H9 (cell line): ENCODE data around the gene SLC4A11. TPM values are rescaled to one million over a fixed set of nuclear protein-coding genes. Genes with fewer than 3 reads are reported as not detected.

Source experiments
- DNase-seq: peaks from one replicate; pipeline ENCODE4 v3.0.0-alpha.2; 2017
- H2AFZ ChIP-seq: one replicate; pipeline ENCODE4 v1.6.1; 2013; ENCODE audit warnings: mild to moderate bottlenecking, low read length, control low read depth, moderate library complexity
- H2AK5ac ChIP-seq: 2 replicates; pipeline ENCODE4 v1.6.1; 2013; ENCODE audit warnings: low read length, control low read depth, mixed read lengths; ENCODE audit not compliant: insufficient read length
- H2BK120ac ChIP-seq: one replicate; pipeline ENCODE4 v1.6.1; 2013; ENCODE audit warnings: low read depth, mild to moderate bottlenecking, low read length, control low read depth, inconsistent platforms; ENCODE audit not compliant: poor library complexity, severe bottlenecking
- H2BK12ac ChIP-seq: 2 replicates; pipeline ENCODE4 v1.6.1; 2013; ENCODE audit warnings: low read length, control low read depth, mixed read lengths, low read depth; ENCODE audit not compliant: insufficient read length
- H2BK15ac ChIP-seq: 2 replicates; pipeline ENCODE4 v1.6.1; 2013; ENCODE audit warnings: low read depth, low read length, control low read depth
- H2BK20ac ChIP-seq: one replicate; pipeline ENCODE4 v1.6.1; 2013; ENCODE audit warnings: low read depth, mild to moderate bottlenecking, low read length, control low read depth, inconsistent platforms; ENCODE audit not compliant: poor library complexity, severe bottlenecking
- H2BK5ac ChIP-seq: 2 replicates; pipeline ENCODE4 v1.6.1; 2013; ENCODE audit warnings: low read length, control low read depth, mixed read lengths; ENCODE audit not compliant: insufficient read length
- H3K14ac ChIP-seq: 2 replicates; pipeline ENCODE4 v1.6.1; 2013; ENCODE audit warnings: low read length, control low read depth; ENCODE audit not compliant: insufficient read depth
- H3K18ac ChIP-seq: 2 replicates; pipeline ENCODE4 v1.6.1; 2013; ENCODE audit warnings: low read depth, mild to moderate bottlenecking, mixed read lengths, low read length, control low read depth; ENCODE audit not compliant: insufficient read length
- H3K23ac ChIP-seq: 2 replicates; pipeline ENCODE4 v1.6.1; 2013; ENCODE audit warnings: low read length, control low read depth, mixed read lengths, low read depth; ENCODE audit not compliant: insufficient read length
- H3K23me2 ChIP-seq: 2 replicates; pipeline ENCODE4 v1.6.1; 2013; ENCODE audit warnings: low read depth, mild to moderate bottlenecking, mixed read lengths, low read length, control low read depth; ENCODE audit not compliant: insufficient read length, poor library complexity, severe bottlenecking
- H3K27ac ChIP-seq: 2 replicates; pipeline ENCODE4 v1.5.1; 2013; ENCODE audit warnings: low read length, control low read depth, mixed read lengths, low read depth; ENCODE audit not compliant: insufficient read length
- H3K27me3 ChIP-seq: 2 replicates; pipeline ENCODE4 v1.6.1; 2013; ENCODE audit warnings: low read length, control low read depth, inconsistent platforms; ENCODE audit not compliant: insufficient read depth
- H3K4ac ChIP-seq: 2 replicates; pipeline ENCODE4 v1.6.1; 2013; ENCODE audit warnings: low read depth, mild to moderate bottlenecking, control low read depth, inconsistent platforms, low read length, moderate library complexity
- H3K4me1 ChIP-seq: 2 replicates; pipeline ENCODE4 v1.6.1; 2013; ENCODE audit warnings: low read length, control low read depth, inconsistent platforms; ENCODE audit not compliant: insufficient read depth
- H3K4me2 ChIP-seq: 2 replicates; pipeline ENCODE4 v1.6.1; 2013; ENCODE audit warnings: low read length, control low read depth, mixed read lengths; ENCODE audit not compliant: insufficient read length, insufficient read depth
- H3K56ac ChIP-seq: 2 replicates; pipeline ENCODE4 v1.6.1; 2013; ENCODE audit warnings: low read depth, mild to moderate bottlenecking, mixed read lengths, low read length, control low read depth; ENCODE audit not compliant: insufficient read length
- H3K79me1 ChIP-seq: 2 replicates; pipeline ENCODE4 v1.6.1; 2013; ENCODE audit warnings: low read depth, mild to moderate bottlenecking, moderate library complexity, low read length, control low read depth, inconsistent platforms; ENCODE audit not compliant: insufficient read depth, poor library complexity, severe bottlenecking
- H3K79me2 ChIP-seq: 2 replicates; pipeline ENCODE4 v1.6.1; 2013; ENCODE audit warnings: low read length, control low read depth, inconsistent platforms; ENCODE audit not compliant: insufficient read depth
- H3K9ac ChIP-seq: 2 replicates; pipeline ENCODE4 v1.6.1; 2013; ENCODE audit warnings: low read length, control low read depth, mixed read lengths; ENCODE audit not compliant: insufficient read length; ENCODE audit errors: extremely low read depth
- H3K9me3 ChIP-seq: one replicate; pipeline ENCODE4 v1.6.1; 2013; ENCODE audit warnings: low read depth, low read length, inconsistent platforms; ENCODE audit not compliant: control insufficient read depth
- H3T11ph ChIP-seq: one replicate; pipeline ENCODE4 v1.6.1; 2013; ENCODE audit warnings: mild to moderate bottlenecking, low read length, control low read depth, inconsistent platforms
- H4K20me1 ChIP-seq: one replicate; pipeline ENCODE4 v1.6.1; 2013; ENCODE audit not compliant: control insufficient read depth, insufficient read length, insufficient read depth
- H4K5ac ChIP-seq: 2 replicates; pipeline ENCODE4 v1.6.1; 2013; ENCODE audit warnings: low read depth, mild to moderate bottlenecking, mixed read lengths, low read length, control low read depth; ENCODE audit not compliant: insufficient read length
- H4K8ac ChIP-seq: replicated peaks from 2 replicates; pipeline ENCODE4 v1.6.1; 2013; ENCODE audit warnings: low read length, control low read depth, mixed read lengths, low read depth; ENCODE audit not compliant: insufficient read length
- H4K91ac ChIP-seq: 2 replicates; pipeline ENCODE4 v1.6.1; 2013; ENCODE audit warnings: low read depth, mild to moderate bottlenecking, moderate library complexity, mixed read lengths, low read length, control low read depth; ENCODE audit not compliant: insufficient read length
- H3K27ac Mint-ChIP-seq, 3 experiments: 2 replicates in 2 of 3; 3 replicates in 1 of 3; pipeline ENCODE4 v1.8.0; 2020 to 2021; ENCODE audit warnings: mixed read lengths in 3 of 3, mild to moderate bottlenecking in 1 of 3, moderate library complexity in 1 of 3
- H3K27me3 Mint-ChIP-seq: 2 replicates; pipeline ENCODE4 v1.8.0; 2021; ENCODE audit warnings: low read depth, mild to moderate bottlenecking, moderate library complexity, mixed read lengths
- H3K36me3 Mint-ChIP-seq, 3 experiments: 2 replicates in 2 of 3; 3 replicates in 1 of 3; pipeline ENCODE4 v1.8.0; 2020 to 2021; ENCODE audit warnings: low read depth in 3 of 3, mixed read lengths in 3 of 3; ENCODE audit not compliant: insufficient read depth in 1 of 3
- H3K4me1 Mint-ChIP-seq, 2 experiments: 2 replicates each; pipeline ENCODE4 v1.8.0; 2020; ENCODE audit warnings: mixed read lengths in 2 of 2
- H3K4me3 Mint-ChIP-seq, 2 experiments: 2 replicates in 1 of 2; 3 replicates in 1 of 2; pipeline ENCODE4 v1.8.0; 2020 to 2021; ENCODE audit warnings: mild to moderate bottlenecking in 2 of 2, mixed read lengths in 2 of 2, moderate library complexity in 1 of 2
- H3K9me3 Mint-ChIP-seq, 2 experiments: 2 replicates in 1 of 2; 3 replicates in 1 of 2; pipeline ENCODE4 v1.8.0; 2020; ENCODE audit warnings: mild to moderate bottlenecking in 2 of 2, mixed read lengths in 2 of 2, moderate library complexity in 1 of 2
- CTCF ChIP-seq: fragments of 200-600 bp; sonication (generic); conservative IDR thresholded peaks from 3 replicates; pipeline ENCODE4 v1.8.0; 2021; ENCODE audit warnings: antibody characterized with exemption, mild to moderate bottlenecking
- WGBS: extraction: QIAGEN DNeasy Blood & Tissue Kit; methylation state at CpG from one replicate; pipeline ENCODE4 v1.1.7; 2013; ENCODE audit warnings: missing lambda C conversion rate, low lambda C conversion rate, mixed read lengths; ENCODE audit not compliant: insufficient read length; ENCODE audit errors: extremely low coverage; 5-methylcytosine and 5-hydroxymethylcytosine counted together
- total RNA-seq: library from RNA; stranded (reverse); gene quantifications from 2 replicates; pipeline ENCODE4 v1.2.1, GENCODE V29; 2021

SLC4A11 gene
- total RNA-seq, 1 experiment from 2014 or later = 29.4 TPM

DNA sequence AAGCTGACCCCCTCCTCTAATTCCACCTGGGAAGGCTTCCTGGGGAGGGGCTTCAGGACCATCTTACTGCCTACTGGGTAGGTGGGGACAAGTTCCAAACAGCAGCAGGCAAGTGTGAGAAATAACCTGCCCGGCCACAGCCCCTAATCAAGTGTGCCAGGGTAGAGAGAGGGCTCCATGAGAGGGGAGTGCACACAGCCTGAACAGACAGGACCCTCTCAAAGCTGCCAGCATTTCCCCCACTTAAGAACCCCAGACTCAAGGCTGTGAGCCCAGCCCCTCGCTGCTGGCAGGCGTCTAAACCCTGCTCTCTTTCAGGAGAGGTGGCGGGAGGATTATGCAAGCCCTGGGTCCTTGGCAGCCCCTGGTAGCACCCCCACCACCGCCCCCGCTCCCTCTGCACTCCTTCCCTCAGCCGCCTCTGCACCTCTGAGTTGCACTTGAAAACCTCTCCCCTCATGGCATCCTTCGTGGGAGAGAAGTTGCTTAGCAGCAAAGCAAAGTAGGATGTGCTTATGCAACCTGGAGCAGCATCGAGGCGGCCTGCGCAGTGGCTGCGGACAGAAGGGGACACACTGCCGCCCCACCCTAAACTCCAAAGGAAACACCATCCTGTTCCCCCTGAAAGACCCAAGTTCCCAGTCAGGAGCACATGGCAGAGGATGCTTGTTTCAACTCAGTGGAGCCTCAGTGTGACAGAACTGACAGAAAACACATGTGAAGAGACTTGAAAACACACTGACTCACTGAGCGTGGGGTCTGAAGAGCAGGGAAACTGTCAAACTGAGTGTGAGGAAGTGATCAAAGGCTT lies 45.0 kb downstream of the SLC4A11 start:
- Histone ChIP-seq H2BK120ac (no peak overlapping the region), H3K4me1 (no peaks in the 10 kb centered on the region), H2BK20ac (no peak overlapping the region), H4K8ac (no peak overlapping the region), H2AK5ac (no peak overlapping the region), H2BK15ac (no peak overlapping the region), H4K20me1 (no peaks in the 10 kb centered on the region), H3K9me3 (no peaks in the 10 kb centered on the region), H3K56ac (no peak overlapping the region), H3K27me3 (no peaks in the 10 kb centered on the region), H2BK5ac (no peak overlapping the region), H3K9ac (no peak overlapping the region), H3K23me2 (no peaks in the 10 kb centered on the region), H3K79me1 (no peaks in the 10 kb centered on the region), H2AFZ (no peak overlapping the region), H3K27ac (no peak overlapping the region), H3K14ac (no peak overlapping the region), H2BK12ac (no peak overlapping the region), H4K5ac (no peak overlapping the region), H3K23ac (no peak overlapping the region), H3K4ac (no peak overlapping the region), H3T11ph (no peak overlapping the region), H3K18ac (no peak overlapping the region), H3K4me2 (no peak overlapping the region), H4K91ac (no peak overlapping the region), H3K79me2 (no peaks in the 10 kb centered on the region)
- Mint-ChIP-seq H3K4me3 (no peak overlapping the region), H3K27ac (no peak overlapping the region), H3K4me1 (no peaks in the 10 kb centered on the region; a peak in 1 of 4 replicates), H3K27me3 (no peaks in the 10 kb centered on the region), H3K9me3 (no peaks in the 10 kb centered on the region), H3K36me3 (peaks cover 49 to 81% (median 77%) of the 10 kb centered on the region in 3 experiments)
- no peak for DNase-seq
- WGBS = no CpG with 5 or more reads among the region's 14 CpGs
- TF ChIP-seq CTCF = no peak
